ENCODE measurements around the gene FAF1.

Gene FAF1

GRCh38 chr1:50605186-50605875, 354.7 kb downstream of the FAF1 start:
- Mint-ChIP-seq H3K27me3 (no peaks in the 10 kb centered on the region), H3K36me3 (ENCODE audit: low read depth) (peaks cover 32% of the 10 kb centered on the region), H3K9me3 (no peaks in the 10 kb centered on the region), H3K27ac (no peak overlapping the region), H3K4me3 (no peak overlapping the region), H3K4me1 (ENCODE audit: low read depth) (no peaks in the 10 kb centered on the region)
- no peak for DNase-seq

GRCh38 chr1:50604580-50604979, 355.5 kb downstream of the FAF1 start:
- H3K36me3 Mint-ChIP-seq (ENCODE audit: low read depth): peaks cover 29% of the 10 kb centered on the region
- DNase-seq: no peak
- no peak overlapping the region for H3K27ac Mint-ChIP-seq
- no peaks in the 10 kb centered on the region for H3K27me3 Mint-ChIP-seq
- H3K4me1 Mint-ChIP-seq (ENCODE audit: low read depth): no peaks in the 10 kb centered on the region
- H3K4me3 Mint-ChIP-seq: no peak overlapping the region
- no peaks in the 10 kb centered on the region for H3K9me3 Mint-ChIP-seq

GRCh38 chr1:50603274-50604271, 356.5 kb downstream of the FAF1 start:
- H3K27ac Mint-ChIP-seq: no peak overlapping the region
- no peaks in the 10 kb centered on the region for H3K9me3 Mint-ChIP-seq
- no peaks in the 10 kb centered on the region for H3K27me3 Mint-ChIP-seq
- no peak for DNase-seq
- H3K4me3 Mint-ChIP-seq: no peak overlapping the region
- peaks cover 20% of the 10 kb centered on the region for H3K36me3 Mint-ChIP-seq (ENCODE audit: low read depth)
- H3K4me1 Mint-ChIP-seq (ENCODE audit: low read depth): no peaks in the 10 kb centered on the region

- Mint-ChIP-seq H3K4me3 (no peak overlapping the region), H3K27ac (no peak overlapping the region), H3K4me1 (ENCODE audit: low read depth) (no peaks in the 10 kb centered on the region), H3K36me3 (ENCODE audit: low read depth) (peaks cover 14% of the 10 kb centered on the region), H3K9me3 (no peaks in the 10 kb centered on the region), H3K27me3 (no peaks in the 10 kb centered on the region)
- no peak for DNase-seq
These were observed 360.5 kb downstream of the FAF1 start for GRCh38 chr1:50599546-50599945.

GRCh38 chr1:50595874-50596273, 364.2 kb downstream of the FAF1 start:
- Mint-ChIP-seq H3K27ac (no peak overlapping the region), H3K36me3 (ENCODE audit: low read depth) (peaks cover 41% of the 10 kb centered on the region), H3K9me3 (no peaks in the 10 kb centered on the region)

GRCh38 chr1:50593515-50593914, 366.6 kb downstream of the FAF1 start:
- no peaks in the 10 kb centered on the region for H3K9me3 Mint-ChIP-seq
- no peak overlapping the region for H3K27ac Mint-ChIP-seq
- H3K36me3 Mint-ChIP-seq (ENCODE audit: low read depth): peaks cover 62% of the 10 kb centered on the region
- H3K4me1 Mint-ChIP-seq (ENCODE audit: low read depth): no peaks in the 10 kb centered on the region
- DNase-seq: no peak
- H3K27me3 Mint-ChIP-seq: no peaks in the 10 kb centered on the region
- H3K4me3 Mint-ChIP-seq: no peak overlapping the region

More at GRCh38 chr1:50595874-50596273, 364.2 kb downstream of the FAF1 start:
- H3K27me3 Mint-ChIP-seq: no peaks in the 10 kb centered on the region
- no peak overlapping the region for H3K4me3 Mint-ChIP-seq
- H3K4me1 Mint-ChIP-seq (ENCODE audit: low read depth): no peaks in the 10 kb centered on the region
- no peak for DNase-seq

- H3K4me1 Mint-ChIP-seq (ENCODE audit: low read depth): no peaks in the 10 kb centered on the region
- no peak overlapping the region for H3K4me3 Mint-ChIP-seq
- H3K27me3 Mint-ChIP-seq: no peaks in the 10 kb centered on the region
- H3K9me3 Mint-ChIP-seq: no peaks in the 10 kb centered on the region
- DNase-seq: no peak
- no peak overlapping the region for H3K27ac Mint-ChIP-seq
- peaks cover 71% of the 10 kb centered on the region for H3K36me3 Mint-ChIP-seq (ENCODE audit: low read depth)
These were observed 368.5 kb downstream of the FAF1 start for GRCh38 chr1:50591598-50591997.

GRCh38 chr1:50582346-50582745, 377.7 kb downstream of the FAF1 start:
- H3K27me3 Mint-ChIP-seq: no peaks in the 10 kb centered on the region
- H3K9me3 Mint-ChIP-seq: no peaks in the 10 kb centered on the region
- DNase-seq: no peak
- no peaks in the 10 kb centered on the region for H3K4me1 Mint-ChIP-seq (ENCODE audit: low read depth)
- peaks cover 58% of the 10 kb centered on the region for H3K36me3 Mint-ChIP-seq (ENCODE audit: low read depth)
- no peak overlapping the region for H3K27ac Mint-ChIP-seq
- H3K4me3 Mint-ChIP-seq: no peak overlapping the region

GRCh38 chr1:50570066-50570468, 390.0 kb downstream of the FAF1 start:
- H3K27ac Mint-ChIP-seq: no peak overlapping the region

GRCh38 chr1:50568782-50569181, 391.3 kb downstream of the FAF1 start:
- H3K27ac Mint-ChIP-seq: no peak overlapping the region
- no peak for DNase-seq
- no peaks in the 10 kb centered on the region for H3K27me3 Mint-ChIP-seq
- no peaks in the 10 kb centered on the region for H3K9me3 Mint-ChIP-seq
- H3K36me3 Mint-ChIP-seq (ENCODE audit: low read depth): peaks cover 71% of the 10 kb centered on the region
- H3K4me3 Mint-ChIP-seq: no peak overlapping the region
- no peaks in the 10 kb centered on the region for H3K4me1 Mint-ChIP-seq (ENCODE audit: low read depth)

More at GRCh38 chr1:50570066-50570468, 390.0 kb downstream of the FAF1 start:
- Mint-ChIP-seq H3K9me3 (no peaks in the 10 kb centered on the region), H3K27me3 (no peaks in the 10 kb centered on the region), H3K36me3 (ENCODE audit: low read depth) (peaks cover 67% of the 10 kb centered on the region), H3K4me3 (no peak overlapping the region), H3K4me1 (ENCODE audit: low read depth) (no peaks in the 10 kb centered on the region)
- no peak for DNase-seq

GRCh38 chr1:50566405-50566804, 393.7 kb downstream of the FAF1 start:
- no peak for DNase-seq
- no peaks in the 10 kb centered on the region for H3K4me1 Mint-ChIP-seq (ENCODE audit: low read depth)
- no peaks in the 10 kb centered on the region for H3K27me3 Mint-ChIP-seq
- no peak overlapping the region for H3K4me3 Mint-ChIP-seq
- H3K27ac Mint-ChIP-seq: no peak overlapping the region
- H3K9me3 Mint-ChIP-seq: no peaks in the 10 kb centered on the region
- peaks cover 74% of the 10 kb centered on the region for H3K36me3 Mint-ChIP-seq (ENCODE audit: low read depth)

- Mint-ChIP-seq H3K9me3 (no peaks in the 10 kb centered on the region), H3K36me3 (ENCODE audit: low read depth) (peaks cover 82% of the 10 kb centered on the region), H3K27ac (no peak overlapping the region), H3K4me3 (no peak overlapping the region), H3K27me3 (no peaks in the 10 kb centered on the region), H3K4me1 (ENCODE audit: low read depth) (no peaks in the 10 kb centered on the region)
- no peak for DNase-seq
These were observed 395.6 kb downstream of the FAF1 start for GRCh38 chr1:50564417-50564816.

- no peaks in the 10 kb centered on the region for H3K27me3 Mint-ChIP-seq
- DNase-seq: no peak
- no peak overlapping the region for H3K27ac Mint-ChIP-seq
- H3K4me1 Mint-ChIP-seq (ENCODE audit: low read depth): no peaks in the 10 kb centered on the region
- H3K36me3 Mint-ChIP-seq (ENCODE audit: low read depth): peaks cover 80% of the 10 kb centered on the region
- H3K4me3 Mint-ChIP-seq: no peak overlapping the region
- H3K9me3 Mint-ChIP-seq: no peaks in the 10 kb centered on the region
These were observed 398.0 kb downstream of the FAF1 start for GRCh38 chr1:50562106-50562505.

- Mint-ChIP-seq H3K4me3 (no peak overlapping the region), H3K27me3 (no peaks in the 10 kb centered on the region), H3K4me1 (ENCODE audit: low read depth) (no peaks in the 10 kb centered on the region), H3K36me3 (ENCODE audit: low read depth) (peaks cover 72% of the 10 kb centered on the region), H3K27ac (no peak overlapping the region), H3K9me3 (no peaks in the 10 kb centered on the region)
- DNase-seq: no peak
These were observed 400.6 kb downstream of the FAF1 start for GRCh38 chr1:50559421-50559820.

GRCh38 chr1:50553921-50554320, 406.1 kb downstream of the FAF1 start:
- Mint-ChIP-seq H3K36me3 (ENCODE audit: low read depth) (peaks cover 33% of the 10 kb centered on the region), H3K4me1 (ENCODE audit: low read depth) (no peaks in the 10 kb centered on the region), H3K9me3 (no peaks in the 10 kb centered on the region), H3K27me3 (no peaks in the 10 kb centered on the region), H3K4me3 (no peak overlapping the region), H3K27ac (no peak overlapping the region)
- DNase-seq: no peak

Data from activated T-cell treated with anti-CD3 and anti-CD28 coated beads, Interleukin-2, amount 50 U/mL, for 24 hours (primary cell).